NT2/D1 (cell line): ENCODE results near the gene NGF.

ENCODE experiments used
- SUZ12 ChIP-seq: IDR thresholded peaks from 2 replicates; pipeline ENCODE4 v1.6.1; 2011; ENCODE audit not compliant: insufficient read length, insufficient read depth; ENCODE audit errors: extremely low read depth
- YY1 ChIP-seq: IDR thresholded peaks from 2 replicates; pipeline ENCODE4 v1.6.1; 2011; ENCODE audit not compliant: insufficient read length, insufficient read depth
- ZNF274 ChIP-seq: IDR thresholded peaks from 2 replicates; pipeline ENCODE4 v1.6.1; 2011; ENCODE audit warnings: mild to moderate bottlenecking, low read depth, low read length

GRCh38 chr1:115379943-115380342, 41.9 kb upstream of the NGF start:
- TF ChIP-seq SUZ12 (no peak), YY1 (no peak), ZNF274 (no peak)
